Activated T-helper 9 cell treated with anti-CD3 and anti-CD28 coated beads, Interleukin-2, amount 50 U/mL, for 16 hours (primary cell): ENCODE measurements around the gene ZCWPW1.

ENCODE experiments used
- DNase-seq: peaks from one replicate; pipeline ENCODE4 v3.0.0-alpha.2; 2020; ENCODE audit warnings: low read depth

Gene ZCWPW1

GRCh38 chr7:100431286-100431735 is 2.8 kb upstream of the ZCWPW1 start:
- DNase-seq: no peak

GRCh38 chr7:100430493-100431285 is 2.2 kb upstream of the ZCWPW1 start:
- DNase-seq: peak; percentile 15

- peak; percentile 95 for DNase-seq
These were observed 1.4 kb upstream of the ZCWPW1 start, which contains the start of gene MEPCE for GRCh38 chr7:100429637-100430492. MEPCE (plus strand) TSS chr7:100429831; CDS start chr7:100430019, 188 bp downstream.

- peak; percentile 100 for DNase-seq
These were observed 599 bp upstream of the ZCWPW1 start for GRCh38 chr7:100428967-100429636.

- no peak for DNase-seq
These were observed 723 bp downstream of the ZCWPW1 start for GRCh38 chr7:100427762-100428198.

GRCh38 chr7:100426516-100426915 is 2.0 kb downstream of the ZCWPW1 start:
- DNase-seq: no peak

GRCh38 chr7:100425347-100425746 is 3.2 kb downstream of the ZCWPW1 start:
- DNase-seq: no peak

- no peak for DNase-seq
These were observed 5.2 kb downstream of the ZCWPW1 start for GRCh38 chr7:100423315-100423714.

- no peak for DNase-seq
These were observed 8.8 kb downstream of the ZCWPW1 start for GRCh38 chr7:100419660-100420226.

- no peak for DNase-seq
These were observed 9.4 kb downstream of the ZCWPW1 start for GRCh38 chr7:100418930-100419659.

- no peak for DNase-seq
These were observed 13.1 kb downstream of the ZCWPW1 start for GRCh38 chr7:100415448-100415847.

GRCh38 chr7:100413889-100414288 is 14.6 kb downstream of the ZCWPW1 start:
- no peak for DNase-seq

- DNase-seq: no peak
These were observed 15.2 kb downstream of the ZCWPW1 start for GRCh38 chr7:100413346-100413745.

- no peak for DNase-seq
These were observed 17.4 kb downstream of the ZCWPW1 start for GRCh38 chr7:100411101-100411500.

GRCh38 chr7:100407285-100408180 is 21.0 kb downstream of the ZCWPW1 start:
- no peak for DNase-seq

- no peak for DNase-seq
These were observed 21.7 kb downstream of the ZCWPW1 start for GRCh38 chr7:100406767-100407166.

GRCh38 chr7:100402241-100402640 is 26.3 kb downstream of the ZCWPW1 start:
- DNase-seq: no peak

GRCh38 chr7:100401811-100402210 is 26.7 kb downstream of the ZCWPW1 start:
- no peak for DNase-seq

- DNase-seq: no peak
These were observed 27.8 kb downstream of the ZCWPW1 start for GRCh38 chr7:100400656-100401055.

GRCh38 chr7:100400041-100400440 is 28.5 kb downstream of the ZCWPW1 start:
- no peak for DNase-seq
